A549 (cell line): Measurements from ENCODE around the gene SLC6A20. TPM values are rescaled to one million over a fixed set of nuclear protein-coding genes. Genes with fewer than 3 reads are reported as not detected.

Experiments used
- ATAC-seq, 2 experiments: fragments of 200-7000 bp in 1 of 2; fragments of >200 bp in 1 of 2; cut with Nextera tagmentation in 1 of 2; cut with Tn5 transposase in 1 of 2; 3 replicates each; pipeline versions ENCODE4 v1.8.0 to v1.9.1; 2018 to 2020; ENCODE audit warnings: mild to moderate bottlenecking in 1 of 2, moderate library complexity in 1 of 2
- CTCF ChIA-PET: fragments of 300-600 bp; sonication (Branson Sonifier 250); formaldehyde crosslinking; extraction: SDS; loops from one replicate; lab custom pipeline; 2021; ENCODE audit warnings: antibody characterized with exemption, inconsistent platforms; lab: Yijun Ruan, JAX
- POLR2A ChIA-PET: fragments of 350-600 bp; formaldehyde crosslinking; extraction: SDS; loops from one replicate; lab custom pipeline; 2021; ENCODE audit warnings: antibody characterized with exemption, inconsistent platforms; lab: Yijun Ruan, JAX
- DNase-seq, 2 experiments: peaks; one replicate each; pipeline versions ENCODE4 v3.0.0 to v3.0.0-alpha.2; 2011 to 2016; ENCODE audit warnings: low read depth in 1 of 2, low spot score in 1 of 2
- FAIRE-seq: peaks from 2 replicates; lab custom pipeline; 2011; peaks lifted over from hg19 to GRCh38; lab: Jason Lieb, UNC
- H3K27ac ChIP-seq, 2 experiments: fragments of >200 bp; sonication (Bioruptor Twin); formaldehyde crosslinking; 3 replicates each; pipeline ENCODE4 v1.5.1; 2016 to 2017
- H3K4me1 ChIP-seq: fragments of >200 bp; sonication (Bioruptor Twin); formaldehyde crosslinking; 3 replicates; pipeline ENCODE4 v1.6.1; 2016
- H3K4me2 ChIP-seq: fragments of >200 bp; sonication (Bioruptor Twin); formaldehyde crosslinking; 3 replicates; pipeline ENCODE4 v1.6.1; 2016
- H3K4me3 ChIP-seq: fragments of >200 bp; sonication (Bioruptor Twin); formaldehyde crosslinking; 3 replicates; pipeline ENCODE4 v1.5.1; 2016
- H3K9me3 ChIP-seq: fragments of >200 bp; sonication (Bioruptor Twin); formaldehyde crosslinking; 3 replicates; pipeline ENCODE4 v1.6.1; 2016
- BCL3 ChIP-seq: fragments of >200 bp; sonication (Bioruptor Twin); formaldehyde crosslinking; IDR thresholded peaks from 3 replicates; pipeline ENCODE4 v1.6.1; 2016
- BHLHE40 ChIP-seq: IDR thresholded peaks from 2 replicates; pipeline ENCODE4 v1.6.1; 2012; ENCODE audit warnings: low read depth, low read length, inconsistent platforms
- CHD4 ChIP-seq: fragments of 200-600 bp; sonication (generic); IDR thresholded peaks from 2 replicates; pipeline ENCODE4 v1.6.1; 2016; ENCODE audit warnings: antibody characterized with exemption, mild to moderate bottlenecking, borderline replicate concordance
- EP300 ChIP-seq, 2 experiments: fragments of >200 bp; sonication (Bioruptor Twin); formaldehyde crosslinking; IDR thresholded peaks; 2 replicates in 1 of 2; 3 replicates in 1 of 2; pipeline ENCODE4 v1.6.1; 2016 to 2017
- FOSL2 ChIP-seq, 2 experiments: fragments of 450-650 bp in 1 of 2; fragments of >200 bp in 1 of 2; sonication (Bioruptor Twin) in 1 of 2; formaldehyde crosslinking; IDR thresholded peaks; 2 replicates each; pipeline versions ENCODE4 v1.5.0 to v1.6.1; 2016 to 2020; ENCODE audit warnings: mild to moderate bottlenecking in 1 of 2, moderate library complexity in 1 of 2
- GATA3 ChIP-seq: IDR thresholded peaks from 2 replicates; pipeline ENCODE4 v1.6.1; 2012; ENCODE audit warnings: borderline replicate concordance
- HDAC2 ChIP-seq: fragments of 200-600 bp; sonication (generic); IDR thresholded peaks from 2 replicates; pipeline ENCODE4 v1.6.1; 2016
- HMGXB4 ChIP-seq: fragments of 250-450 bp; sonication (Bioruptor Pico); IDR thresholded peaks from 2 replicates; pipeline ENCODE4 v1.5.0; 2021; ENCODE audit warnings: mild to moderate bottlenecking, moderate library complexity, borderline replicate concordance
- HOXB5 ChIP-seq: fragments of 250-450 bp; sonication (Bioruptor Pico); IDR thresholded peaks from 2 replicates; pipeline ENCODE4 v1.5.0; 2020; ENCODE audit warnings: mild to moderate bottlenecking, moderate library complexity
- JUNB ChIP-seq: fragments of >200 bp; sonication (Bioruptor Twin); formaldehyde crosslinking; IDR thresholded peaks from 2 replicates; pipeline ENCODE4 v1.6.1; 2016
- KDM1A ChIP-seq: fragments of 200-600 bp; sonication (generic); IDR thresholded peaks from 2 replicates; pipeline ENCODE4 v1.6.1; 2016; ENCODE audit warnings: low read depth, mild to moderate bottlenecking
- KDM5A ChIP-seq: fragments of 200-600 bp; sonication (generic); IDR thresholded peaks from 2 replicates; pipeline ENCODE4 v1.6.1; 2016; ENCODE audit warnings: antibody characterized with exemption, mild to moderate bottlenecking
- MAFK ChIP-seq: fragments of 450-650 bp; IDR thresholded peaks from 2 replicates; pipeline ENCODE4 v1.6.1; 2014; ENCODE audit not compliant: partially characterized antibody
- NR3C1 ChIP-seq: fragments of >200 bp; sonication (Bioruptor Twin); formaldehyde crosslinking; IDR thresholded peaks from 3 replicates; pipeline ENCODE4 v1.6.1; 2017
- POLR2AphosphoS2 ChIP-seq: conservative IDR thresholded peaks from 2 replicates; pipeline ENCODE4 v1.6.1; 2012; ENCODE audit warnings: low read length, improper control_type of control experiment, inconsistent platforms
- RAD21 ChIP-seq, 2 experiments: fragments of >200 bp in 1 of 2; sonication (Bioruptor Twin) in 1 of 2; formaldehyde crosslinking in 1 of 2; IDR thresholded peaks in 1 of 2; conservative IDR thresholded peaks in 1 of 2; 2 replicates in 1 of 2; 3 replicates in 1 of 2; pipeline ENCODE4 v1.6.1; 2012 to 2018; ENCODE audit warnings: inconsistent platforms in 1 of 2
- REST ChIP-seq: fragments of 200-600 bp; sonication (generic); IDR thresholded peaks from 2 replicates; pipeline ENCODE4 v1.6.1; 2016; ENCODE audit warnings: antibody characterized with exemption, mild to moderate bottlenecking, moderate library complexity
- SMC3 ChIP-seq: fragments of >200 bp; sonication (Bioruptor Twin); formaldehyde crosslinking; IDR thresholded peaks from 3 replicates; pipeline ENCODE4 v1.6.1; 2018; ENCODE audit warnings: inconsistent platforms
- ZSCAN20 ChIP-seq: fragments of 250-450 bp; sonication (Bioruptor Pico); IDR thresholded peaks from 2 replicates; pipeline ENCODE4 v1.8.0; 2022; ENCODE audit warnings: mild to moderate bottlenecking, moderate library complexity
- WGBS: methylation state at CpG from one replicate; pipeline ENCODE4 v1.1.6; 2017; ENCODE audit errors: missing lambda C conversion rate; 5-methylcytosine and 5-hydroxymethylcytosine counted together
- polyA plus RNA-seq, 4 experiments: library from polyadenylated mRNA; depleted of rRNA in 3 of 4; stranded (reverse); fragments of >200 nt; fragmentation: RNase III in 1 of 4; extraction: RNeasy Plus Mini Kit Qiagen cat#74134 plus additional on column Dnase treatment in 1 of 4; gene quantifications; 2 replicates in 3 of 4; 3 replicates in 1 of 4; pipeline ENCODE4 v1.2.3, GENCODE V29; 2011 to 2017
- TF ChIP-seq, protein P1 (sequence below): fragments of >200 bp; sonication (Bioruptor Twin); formaldehyde crosslinking; IDR thresholded peaks from 3 replicates; pipeline ENCODE4 v1.5.1; 2016
- TF ChIP-seq, protein P2 (sequence below): fragments of 150-350 bp; IDR thresholded peaks from 2 replicates; pipeline ENCODE4 v1.6.1; 2014; ENCODE audit warnings: low read depth, mild to moderate bottlenecking, low read length
- TF ChIP-seq, protein P3 (sequence below): IDR thresholded peaks from 2 replicates; pipeline ENCODE4 v1.6.1; 2012

Gene SLC6A20
- polyA plus RNA-seq, 2 of the 4 experiments (the other 2 are of a cell fraction), result not detected

- TF ChIP-seq, protein P1, sequence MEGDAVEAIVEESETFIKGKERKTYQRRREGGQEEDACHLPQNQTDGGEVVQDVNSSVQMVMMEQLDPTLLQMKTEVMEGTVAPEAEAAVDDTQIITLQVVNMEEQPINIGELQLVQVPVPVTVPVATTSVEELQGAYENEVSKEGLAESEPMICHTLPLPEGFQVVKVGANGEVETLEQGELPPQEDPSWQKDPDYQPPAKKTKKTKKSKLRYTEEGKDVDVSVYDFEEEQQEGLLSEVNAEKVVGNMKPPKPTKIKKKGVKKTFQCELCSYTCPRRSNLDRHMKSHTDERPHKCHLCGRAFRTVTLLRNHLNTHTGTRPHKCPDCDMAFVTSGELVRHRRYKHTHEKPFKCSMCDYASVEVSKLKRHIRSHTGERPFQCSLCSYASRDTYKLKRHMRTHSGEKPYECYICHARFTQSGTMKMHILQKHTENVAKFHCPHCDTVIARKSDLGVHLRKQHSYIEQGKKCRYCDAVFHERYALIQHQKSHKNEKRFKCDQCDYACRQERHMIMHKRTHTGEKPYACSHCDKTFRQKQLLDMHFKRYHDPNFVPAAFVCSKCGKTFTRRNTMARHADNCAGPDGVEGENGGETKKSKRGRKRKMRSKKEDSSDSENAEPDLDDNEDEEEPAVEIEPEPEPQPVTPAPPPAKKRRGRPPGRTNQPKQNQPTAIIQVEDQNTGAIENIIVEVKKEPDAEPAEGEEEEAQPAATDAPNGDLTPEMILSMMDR, result no peak
- no peak for TF ChIP-seq KDM1A
- no peak for TF ChIP-seq POLR2AphosphoS2
These were observed 31.0 kb downstream of the SLC6A20 start (continued) for GRCh38 chr3:45765266-45765851.

DNA sequence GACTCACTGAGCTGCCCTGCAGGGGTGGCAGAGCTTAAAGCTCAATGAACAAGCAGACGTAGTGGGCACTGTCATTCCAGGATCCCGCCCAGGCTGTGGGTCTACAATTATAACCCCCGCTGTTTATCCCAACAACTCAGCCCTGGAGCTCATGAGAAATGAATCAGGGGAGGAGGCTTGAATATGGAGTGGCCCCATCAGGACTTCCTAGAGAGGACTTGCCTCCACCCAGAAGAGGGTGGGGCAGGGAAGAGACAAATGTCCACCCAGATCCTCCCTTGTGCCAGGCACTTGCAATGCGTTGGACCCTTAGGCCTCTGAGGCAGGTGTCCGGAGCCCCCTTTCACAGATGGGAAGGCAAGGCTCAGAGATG, 33.0 kb downstream of the SLC6A20 start:
- POLR2A ChIA-PET, result no interaction called here
- Histone ChIP-seq H3K4me1 (no peaks in the 10 kb centered on the region), H3K4me3 (no peak overlapping the region), H3K27ac (no peak overlapping the region), H3K4me2 (no peak overlapping the region), H3K9me3 (peaks cover 7% of the 10 kb centered on the region; the same call in 2 of the 3 replicates)
- CTCF ChIA-PET, result interaction anchor here (0.6 to 5.8 kb wide), 9 partner anchors 14 to 484 kb away, joined by 3 to 50 read pairs (median 4); partner anchors contain the start of gene SACM1L
- WGBS, result no CpG with 5 or more reads among the region's 5 CpGs
- no peak for TF ChIP-seq SMC3
- no peak for TF ChIP-seq EP300 (IDR thresholded peaks at IDR 0.05)
- TF ChIP-seq HOXB5 (CRISPR knock-in tag), result no peak
- no peak for TF ChIP-seq ZSCAN20 (CRISPR knock-in tag)
- no peak for TF ChIP-seq BCL3
- TF ChIP-seq REST, result no peak
- no peak for TF ChIP-seq MAFK
- TF ChIP-seq JUNB, result no peak
- no peak for TF ChIP-seq CHD4
- TF ChIP-seq HDAC2, result no peak
- no peak for ATAC-seq
- no peak for DNase-seq
- no peak for FAIRE-seq

- peaks cover 7% of the 10 kb centered on the region; the same call in 2 of the 3 replicates for H3K9me3 ChIP-seq
- CTCF ChIA-PET, result interaction anchor here (0.6 to 5.8 kb wide), 12 partner anchors 10 to 483 kb away, joined by 3 to 50 read pairs (median 6); no protein-coding TSS in a partner anchor
- DNase-seq (no peak), ATAC-seq (no peak), FAIRE-seq (no peak)
- H3K4me2 ChIP-seq, result no peak overlapping the region
- H3K4me1 ChIP-seq, result no peaks in the 10 kb centered on the region
- 74% methylated on average over 16 of the region's 19 CpGs for WGBS
- H3K27ac ChIP-seq, result no peak overlapping the region
- POLR2A ChIA-PET, result no interaction called here
- H3K4me3 ChIP-seq, result no peak overlapping the region
- TF ChIP-seq NR3C1 (no peak), RAD21 (conservative IDR thresholded peaks at IDR 0.05 in 1 of 2, IDR thresholded peaks at IDR 0.05 in 1 of 2) (no peak), HMGXB4 (CRISPR knock-in tag) (no peak), KDM5A (no peak), FOSL2 (IDR thresholded peaks at IDR 0.05) (no peak), FOSL2 (CRISPR knock-in tag; IDR thresholded peaks at IDR 0.05) (no peak), GATA3 (no peak), BHLHE40 (no peak), EP300 (IDR thresholded peaks at IDR 0.05) (no peak), SMC3 (no peak)
- TF ChIP-seq, protein P2, sequence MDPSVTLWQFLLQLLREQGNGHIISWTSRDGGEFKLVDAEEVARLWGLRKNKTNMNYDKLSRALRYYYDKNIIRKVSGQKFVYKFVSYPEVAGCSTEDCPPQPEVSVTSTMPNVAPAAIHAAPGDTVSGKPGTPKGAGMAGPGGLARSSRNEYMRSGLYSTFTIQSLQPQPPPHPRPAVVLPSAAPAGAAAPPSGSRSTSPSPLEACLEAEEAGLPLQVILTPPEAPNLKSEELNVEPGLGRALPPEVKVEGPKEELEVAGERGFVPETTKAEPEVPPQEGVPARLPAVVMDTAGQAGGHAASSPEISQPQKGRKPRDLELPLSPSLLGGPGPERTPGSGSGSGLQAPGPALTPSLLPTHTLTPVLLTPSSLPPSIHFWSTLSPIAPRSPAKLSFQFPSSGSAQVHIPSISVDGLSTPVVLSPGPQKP, result no peak
- TF ChIP-seq, protein P3, sequence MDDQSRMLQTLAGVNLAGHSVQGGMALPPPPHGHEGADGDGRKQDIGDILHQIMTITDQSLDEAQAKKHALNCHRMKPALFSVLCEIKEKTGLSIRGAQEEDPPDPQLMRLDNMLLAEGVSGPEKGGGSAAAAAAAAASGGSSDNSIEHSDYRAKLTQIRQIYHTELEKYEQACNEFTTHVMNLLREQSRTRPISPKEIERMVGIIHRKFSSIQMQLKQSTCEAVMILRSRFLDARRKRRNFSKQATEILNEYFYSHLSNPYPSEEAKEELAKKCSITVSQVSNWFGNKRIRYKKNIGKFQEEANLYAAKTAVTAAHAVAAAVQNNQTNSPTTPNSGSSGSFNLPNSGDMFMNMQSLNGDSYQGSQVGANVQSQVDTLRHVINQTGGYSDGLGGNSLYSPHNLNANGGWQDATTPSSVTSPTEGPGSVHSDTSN, result no peak
These were observed 33.6 kb downstream of the SLC6A20 start for GRCh38 chr3:45762647-45763302.
